ENCODE results near the gene SOX2.
"Not testable (repeated sequence)": the region's sequence is repeated elsewhere in the genome, so short reads cannot be mapped to it uniquely, and the experiment has no call there.

Gene SOX2

DNA sequence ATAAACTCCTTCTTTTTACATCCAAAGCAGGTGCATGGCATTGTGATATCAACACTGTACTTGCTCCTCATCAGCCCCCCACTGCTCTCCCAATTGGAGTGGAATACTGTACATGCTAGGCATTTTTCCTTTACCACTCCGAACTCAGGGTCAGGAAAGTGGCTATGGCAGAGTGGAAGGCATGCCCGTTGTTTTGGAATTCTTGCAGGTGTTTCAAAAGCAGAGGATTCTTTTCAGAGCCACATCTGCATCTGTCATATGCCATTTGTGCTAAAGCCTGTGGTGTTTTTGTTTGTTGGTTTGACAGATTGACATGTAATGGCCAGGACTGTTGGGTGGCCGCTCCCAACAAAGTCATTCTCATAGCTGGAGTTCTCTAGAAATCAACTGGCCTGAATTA, 41.7 kb downstream of the SOX2 start:
- no peak overlapping the region for H3K4me3 ChIP-seq (ENCODE audit: low read depth, low read length)
- TF ChIP-seq CTCF (IDR thresholded peaks at IDR 0.05; ENCODE audit: control insufficient read depth, extremely low read depth, insufficient read depth) = no peak
- DNase-seq (ENCODE audit: low read depth) = no peak

DNA sequence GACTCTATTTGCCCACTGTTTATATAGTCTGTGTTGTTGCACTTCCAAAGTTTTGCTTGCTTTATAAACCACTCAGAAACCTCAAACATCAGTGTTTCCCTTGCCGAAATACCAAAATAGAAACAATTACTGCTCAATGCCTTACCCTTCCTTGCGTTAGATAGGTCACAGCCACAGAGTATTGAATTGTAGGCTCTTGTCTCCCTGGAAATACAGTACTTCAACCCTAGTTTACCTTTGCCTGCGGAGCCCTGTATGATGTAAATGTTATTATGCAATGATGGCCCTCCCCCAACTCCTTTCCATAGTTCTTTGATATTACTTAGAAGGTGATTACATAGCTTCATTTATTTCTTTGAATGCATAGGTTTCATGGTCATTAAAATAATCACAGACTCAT, 44.2 kb downstream of the SOX2 start:
- H3K4me3 ChIP-seq (ENCODE audit: low read depth, low read length) = no peak overlapping the region
- no peak for DNase-seq (ENCODE audit: low read depth)
- no peak for TF ChIP-seq CTCF (IDR thresholded peaks at IDR 0.05; ENCODE audit: control insufficient read depth, extremely low read depth, insufficient read depth)

GRCh38 chr3:181756645-181757297, 45.0 kb downstream of the SOX2 start:
- no peak overlapping the region for H3K4me3 ChIP-seq (ENCODE audit: low read depth, low read length)
- TF ChIP-seq CTCF (IDR thresholded peaks at IDR 0.05; ENCODE audit: control insufficient read depth, extremely low read depth, insufficient read depth) = no peak

GRCh38 chr3:181757694-181758306, 46.1 kb downstream of the SOX2 start:
- no peak overlapping the region for H3K4me3 ChIP-seq (ENCODE audit: low read depth, low read length)
- no peak for DNase-seq (ENCODE audit: low read depth)
- no peak for TF ChIP-seq CTCF (IDR thresholded peaks at IDR 0.05; ENCODE audit: control insufficient read depth, extremely low read depth, insufficient read depth)

More at GRCh38 chr3:181756645-181757297, 45.0 kb downstream of the SOX2 start:
- DNase-seq (ENCODE audit: low read depth) = no peak

GRCh38 chr3:181761906-181762305, 50.2 kb downstream of the SOX2 start:
- DNase-seq (ENCODE audit: low read depth) = no peak
- TF ChIP-seq CTCF (IDR thresholded peaks at IDR 0.05; ENCODE audit: control insufficient read depth, extremely low read depth, insufficient read depth) = no peak
- H3K4me3 ChIP-seq (ENCODE audit: low read depth, low read length) = no peak overlapping the region

DNA sequence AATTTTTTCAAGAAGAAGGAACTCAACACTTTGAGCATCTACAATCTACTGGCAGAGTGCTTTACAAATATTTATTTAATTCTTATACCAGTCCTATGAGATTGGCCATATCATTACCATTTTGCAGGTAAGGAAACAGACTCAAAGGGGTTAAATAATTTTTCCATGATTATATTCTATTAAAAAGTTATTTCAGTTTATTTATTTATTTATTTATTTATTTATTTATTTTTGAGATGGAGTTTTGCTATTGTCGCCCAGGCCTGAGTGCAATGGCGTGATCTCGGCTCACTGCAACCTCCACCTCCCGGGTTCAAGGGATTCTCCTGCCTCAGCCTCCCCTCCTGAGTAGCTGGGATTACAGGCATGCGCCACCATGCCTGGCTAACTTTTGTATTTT, 52.3 kb downstream of the SOX2 start:
- not testable (repeated sequence) for DNase-seq (ENCODE audit: low read depth); H3K4me3 ChIP-seq (ENCODE audit: low read depth, low read length)
